Measurements from ENCODE around the gene MYO1G. TPM values are rescaled to one million over a fixed set of nuclear protein-coding genes. Genes with fewer than 3 reads are reported as not detected.

Gene MYO1G
- total RNA-seq, 1 experiment from 2014 or later = 0.57 TPM

GRCh38 chr7:44990109-44991023 lies 11.6 kb upstream of the MYO1G start:
- Histone ChIP-seq H3T11ph (ENCODE audit: low read length) (no peak overlapping the region), H2BK15ac (ENCODE audit: low read depth, low read length) (no peak overlapping the region), H3K23ac (ENCODE audit: insufficient read length, low read depth, low read length) (no peak overlapping the region), H3K27ac (ENCODE audit: insufficient read length, low read depth, low read length) (no peak overlapping the region), H2BK120ac (ENCODE audit: low read depth, low read length, poor library complexity, severe bottlenecking) (no peak overlapping the region), H4K20me1 (ENCODE audit: control insufficient read depth, insufficient read depth, insufficient read length) (no peaks in the 10 kb centered on the region), H3K14ac (ENCODE audit: insufficient read depth, low read length) (no peak overlapping the region), H2BK12ac (ENCODE audit: insufficient read length, low read depth, low read length) (no peak overlapping the region), H3K27me3 (ENCODE audit: insufficient read depth, low read length) (no peaks in the 10 kb centered on the region), H3K56ac (ENCODE audit: insufficient read length, low read depth, low read length) (no peak overlapping the region), H4K91ac (ENCODE audit: insufficient read length, low read depth, low read length) (no peak overlapping the region), H3K23me2 (ENCODE audit: insufficient read length, low read depth, low read length, poor library complexity, severe bottlenecking) (peaks cover 3% of the 10 kb centered on the region), H3K9ac (ENCODE audit: extremely low read depth, insufficient read length, low read length) (no peak overlapping the region), H2AFZ (ENCODE audit: low read length) (no peak overlapping the region), H2BK20ac (ENCODE audit: low read depth, low read length, poor library complexity, severe bottlenecking) (no peak overlapping the region), H3K79me2 (ENCODE audit: insufficient read depth, low read length) (peaks cover 8% of the 10 kb centered on the region; the same call in 1 of the 2 replicates), H3K79me1 (ENCODE audit: insufficient read depth, low read depth, low read length, poor library complexity, severe bottlenecking) (no peaks in the 10 kb centered on the region), H4K5ac (ENCODE audit: insufficient read length, low read depth, low read length) (no peak overlapping the region), H3K18ac (ENCODE audit: insufficient read length, low read depth, low read length) (no peak overlapping the region), H3K4ac (ENCODE audit: low read depth, low read length) (no peak overlapping the region), H2AK5ac (ENCODE audit: insufficient read length, low read length) (no peak overlapping the region), H2BK5ac (ENCODE audit: insufficient read length, low read length) (no peak overlapping the region), H3K9me3 (ENCODE audit: control insufficient read depth, low read depth, low read length) (no peaks in the 10 kb centered on the region), H4K8ac (replicated peaks; ENCODE audit: insufficient read length, low read depth, low read length) (no peak overlapping the region), H3K4me2 (ENCODE audit: insufficient read depth, insufficient read length, low read length) (no peak overlapping the region), H3K4me1 (ENCODE audit: insufficient read depth, low read length) (no peaks in the 10 kb centered on the region)
- DNase-seq = no peak
- Mint-ChIP-seq H3K9me3 (peaks cover 0 to 4% of the 10 kb centered on the region in 2 experiments; a peak in 1 of 5 replicates), H3K27ac (peak overlapping the region in 2 of 3 experiments; percentile 40 to 61; a peak in 2 of 7 replicates), H3K4me3 (no peak overlapping the region), H3K36me3 (ENCODE audit: insufficient read depth in 1 of 3, low read depth in 3 of 3) (peaks cover 8 to 25% (median 21%) of the 10 kb centered on the region in 3 experiments), H3K4me1 (peaks cover 15 to 26% of the 10 kb centered on the region in 2 experiments), H3K27me3 (ENCODE audit: low read depth) (no peaks in the 10 kb centered on the region)
- no CpG with 5 or more reads among the region's 9 CpGs for WGBS (ENCODE audit: extremely low coverage, insufficient read length, low lambda C conversion rate)
- TF ChIP-seq CTCF (conservative IDR thresholded peaks at IDR 0.05) = no peak

Data from H9 (cell line).